Suprapubic skin (tissue), 4 donors: Measurements from ENCODE around the gene SH3GL1. TPM values are rescaled to one million over a fixed set of nuclear protein-coding genes. Genes with fewer than 3 reads are reported as not detected.

Experiments
- DNase-seq, 2 donors: peaks; one replicate each; pipeline ENCODE4 v3.0.0-alpha.2; 2019; ENCODE audit warnings: low spot score in 2 of 2
- H3K27ac ChIP-seq: fragments of 200-600 bp; sonication (generic); one replicate; pipeline ENCODE4 v1.5.1; 2019
- H3K27me3 ChIP-seq: fragments of 200-600 bp; sonication (generic); one replicate; pipeline ENCODE4 v1.5.1; 2019
- H3K36me3 ChIP-seq: fragments of 200-600 bp; sonication (generic); one replicate; pipeline ENCODE4 v1.5.1; 2019
- H3K4me1 ChIP-seq: fragments of 200-600 bp; sonication (generic); one replicate; pipeline ENCODE4 v1.5.1; 2019
- H3K4me3 ChIP-seq: fragments of 200-600 bp; sonication (generic); one replicate; pipeline ENCODE4 v1.5.1; 2019; ENCODE audit warnings: mild to moderate bottlenecking
- H3K9me3 ChIP-seq: fragments of 200-600 bp; sonication (generic); one replicate; pipeline ENCODE4 v1.5.1; 2019
- EP300 ChIP-seq: sonication (generic); formaldehyde crosslinking; IDR thresholded peaks from one replicate; pipeline ENCODE4 v1.6.1; 2017; ENCODE audit warnings: antibody characterized with exemption
- POLR2A ChIP-seq, 2 donors: fragments of 450-650 bp; IDR thresholded peaks; one replicate each; pipeline ENCODE4 v1.6.1; 2017; ENCODE audit warnings: antibody characterized with exemption in 2 of 2, mild to moderate bottlenecking in 2 of 2, moderate library complexity in 2 of 2
- POLR2AphosphoS5 ChIP-seq, 3 donors: sonication (generic); formaldehyde crosslinking; IDR thresholded peaks; one replicate each; pipeline ENCODE4 v1.6.1; 2017; ENCODE audit warnings: antibody characterized with exemption in 3 of 3
- WGBS: methylation state at CpG from one replicate; pipeline ENCODE4 v1.1.5; 2018; 5-methylcytosine and 5-hydroxymethylcytosine counted together
- total RNA-seq, 4 donors: library from RNA; depleted of rRNA; stranded (reverse); fragments of >200 nt; gene quantifications; one replicate each; pipeline ENCODE4 v1.1.0, GENCODE V29; 2016
- TF ChIP-seq, protein P1 (sequence below), 2 donors: fragments of 200-600 bp in 1 of 2; fragments of 450-650 bp in 1 of 2; sonication (generic) in 1 of 2; IDR thresholded peaks; one replicate each; pipeline ENCODE4 v1.5.1; 2016 to 2019; ENCODE audit warnings: antibody characterized with exemption in 2 of 2, mild to moderate bottlenecking in 1 of 2, moderate library complexity in 1 of 2

SH3GL1 gene
- total RNA-seq, 4 donors from 2014 or later: 67.0 to 103 (median 81.0) TPM

DNA sequence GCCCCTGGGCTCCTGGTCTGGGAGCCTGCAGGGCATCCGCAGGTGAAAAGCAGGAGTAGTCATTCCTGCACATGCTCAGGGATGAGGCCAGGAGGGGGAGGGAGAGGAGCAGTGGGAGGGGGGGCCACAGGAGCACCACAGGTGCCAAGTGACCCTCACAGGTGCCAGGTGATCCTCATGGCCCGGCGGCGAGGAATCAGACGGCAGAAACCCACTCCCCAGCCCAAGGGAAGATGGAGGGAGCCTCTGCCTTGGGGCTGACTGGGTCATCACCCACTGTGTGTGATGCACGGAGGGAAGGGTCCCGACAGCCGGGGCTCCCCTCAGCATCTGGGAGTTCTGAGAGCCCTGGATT is 27.4 kb downstream of the SH3GL1 start:
- TF ChIP-seq POLR2AphosphoS5 (IDR thresholded peaks at IDR 0.05): no peak
- no peak for TF ChIP-seq EP300
- TF ChIP-seq POLR2A (IDR thresholded peaks at IDR 0.05): no peak
- TF ChIP-seq, protein P1, sequence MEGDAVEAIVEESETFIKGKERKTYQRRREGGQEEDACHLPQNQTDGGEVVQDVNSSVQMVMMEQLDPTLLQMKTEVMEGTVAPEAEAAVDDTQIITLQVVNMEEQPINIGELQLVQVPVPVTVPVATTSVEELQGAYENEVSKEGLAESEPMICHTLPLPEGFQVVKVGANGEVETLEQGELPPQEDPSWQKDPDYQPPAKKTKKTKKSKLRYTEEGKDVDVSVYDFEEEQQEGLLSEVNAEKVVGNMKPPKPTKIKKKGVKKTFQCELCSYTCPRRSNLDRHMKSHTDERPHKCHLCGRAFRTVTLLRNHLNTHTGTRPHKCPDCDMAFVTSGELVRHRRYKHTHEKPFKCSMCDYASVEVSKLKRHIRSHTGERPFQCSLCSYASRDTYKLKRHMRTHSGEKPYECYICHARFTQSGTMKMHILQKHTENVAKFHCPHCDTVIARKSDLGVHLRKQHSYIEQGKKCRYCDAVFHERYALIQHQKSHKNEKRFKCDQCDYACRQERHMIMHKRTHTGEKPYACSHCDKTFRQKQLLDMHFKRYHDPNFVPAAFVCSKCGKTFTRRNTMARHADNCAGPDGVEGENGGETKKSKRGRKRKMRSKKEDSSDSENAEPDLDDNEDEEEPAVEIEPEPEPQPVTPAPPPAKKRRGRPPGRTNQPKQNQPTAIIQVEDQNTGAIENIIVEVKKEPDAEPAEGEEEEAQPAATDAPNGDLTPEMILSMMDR (IDR thresholded peaks at IDR 0.05): no peak
- Histone ChIP-seq H3K27me3 (no peaks in the 10 kb centered on the region), H3K4me3 (no peak overlapping the region), H3K27ac (peak overlapping the region; percentile 93), H3K4me1 (peaks cover 100% of the 10 kb centered on the region), H3K36me3 (no peaks in the 10 kb centered on the region), H3K9me3 (no peaks in the 10 kb centered on the region)
- 40% methylated on average over 1 of the region's 8 CpGs for WGBS
- DNase-seq: peak in 1 of 2 donors; percentile 60

DNA sequence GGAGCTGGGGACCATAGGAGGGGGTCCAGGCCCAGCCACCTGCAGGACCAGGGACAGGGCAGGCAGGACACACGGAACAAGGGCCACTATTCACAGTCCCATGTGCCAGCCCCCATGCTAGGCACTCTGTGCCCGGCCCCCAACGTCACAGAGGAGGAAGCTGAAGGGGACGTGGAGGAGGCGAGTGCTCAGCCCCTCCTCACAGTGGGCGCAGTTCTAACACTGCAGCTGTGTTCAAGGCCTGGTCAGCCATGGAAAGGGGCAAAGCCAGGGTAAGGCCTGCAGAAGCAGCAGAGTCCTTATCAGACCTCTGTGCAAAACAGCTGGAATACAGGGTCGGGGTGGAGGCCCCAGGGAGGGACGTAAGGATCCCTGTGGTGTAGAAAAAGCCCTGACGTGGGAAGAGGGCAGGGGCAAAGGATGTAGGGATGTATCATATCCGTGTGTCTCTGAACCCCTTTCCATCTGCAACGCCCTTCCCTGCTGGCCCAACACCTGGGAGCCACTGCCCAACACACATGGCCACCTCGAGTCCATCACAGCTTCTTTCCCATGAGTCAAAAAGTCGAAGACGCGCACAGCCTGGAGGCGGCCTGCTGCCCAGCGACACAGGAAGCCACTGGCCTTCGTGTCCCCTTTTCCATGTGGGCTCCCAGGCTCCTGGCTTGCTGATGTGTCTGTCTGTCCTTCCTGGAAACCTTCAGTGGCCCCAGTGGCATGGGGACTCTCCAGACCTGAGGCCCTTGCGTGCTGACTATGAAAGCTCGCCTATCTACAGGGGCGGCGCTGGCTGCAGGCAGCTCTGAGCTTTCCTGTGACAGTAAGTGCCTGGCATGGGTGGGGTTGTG is 28.0 kb downstream of the SH3GL1 start:
- peaks cover 100% of the 10 kb centered on the region for H3K4me1 ChIP-seq
- H3K27ac ChIP-seq: peak overlapping the region; percentile 93
- no peak for DNase-seq
- H3K9me3 ChIP-seq: no peaks in the 10 kb centered on the region
- TF ChIP-seq, protein P1 (IDR thresholded peaks at IDR 0.05): no peak
- TF ChIP-seq EP300 (no peak), POLR2AphosphoS5 (IDR thresholded peaks at IDR 0.05) (no peak), POLR2A (IDR thresholded peaks at IDR 0.05) (no peak)
- H3K4me3 ChIP-seq: no peak overlapping the region
- no peaks in the 10 kb centered on the region for H3K36me3 ChIP-seq
- WGBS: 84% methylated on average over 16 of the region's 22 CpGs
- H3K27me3 ChIP-seq: no peaks in the 10 kb centered on the region

DNA sequence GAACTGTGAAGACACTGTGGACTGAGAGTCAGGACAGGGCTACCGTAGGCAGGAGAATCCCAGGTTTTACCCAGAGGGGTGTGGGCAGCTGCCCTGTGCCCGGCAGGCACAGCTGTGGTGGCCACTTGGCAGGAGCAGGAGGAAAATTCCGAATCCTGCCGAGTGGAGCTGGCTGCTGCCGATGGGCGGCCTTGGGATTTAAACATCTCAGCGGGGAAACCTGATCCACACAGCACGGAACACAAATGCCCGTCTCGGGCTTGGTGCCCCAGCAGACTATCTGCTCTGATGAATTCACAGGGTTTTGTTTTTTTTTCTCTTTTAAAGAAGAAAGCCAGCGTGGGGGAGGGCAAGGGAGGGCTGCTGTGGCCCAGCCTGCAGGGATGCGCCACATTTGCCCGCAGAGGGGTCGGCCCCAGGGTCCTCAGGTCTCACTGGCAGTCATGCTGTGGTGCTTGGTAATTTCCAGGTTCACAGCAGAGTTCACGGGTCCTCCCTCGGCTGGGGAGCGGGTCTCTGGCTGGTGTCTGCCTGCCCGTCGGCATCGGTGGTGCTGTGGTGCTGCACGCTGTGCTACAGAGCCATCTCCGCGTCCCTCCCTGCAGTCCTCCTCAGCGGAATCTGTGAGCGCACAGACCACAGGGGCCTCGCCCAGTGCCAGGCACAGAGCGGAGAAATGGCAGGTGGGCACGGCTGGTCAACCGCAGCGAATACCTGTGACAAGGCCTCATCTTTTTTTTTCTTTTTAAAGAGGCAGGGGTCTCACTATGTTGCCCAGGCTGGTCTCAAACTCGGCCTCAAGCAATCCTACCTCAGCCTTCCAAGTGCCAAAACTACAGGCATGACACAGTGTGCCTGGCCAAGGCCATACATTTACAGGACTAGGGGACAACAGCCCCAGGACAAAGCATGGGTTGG is 28.8 kb downstream of the SH3GL1 start:
- no peak for TF ChIP-seq POLR2AphosphoS5 (IDR thresholded peaks at IDR 0.05)
- WGBS: 82% methylated on average over 31 of the region's 31 CpGs
- Histone ChIP-seq H3K4me1 (peaks cover 95% of the 10 kb centered on the region), H3K4me3 (no peak overlapping the region), H3K27ac (peak overlapping the region; percentile 20), H3K36me3 (peaks cover 1% of the 10 kb centered on the region), H3K9me3 (no peaks in the 10 kb centered on the region), H3K27me3 (no peaks in the 10 kb centered on the region)
- DNase-seq: no peak

DNA sequence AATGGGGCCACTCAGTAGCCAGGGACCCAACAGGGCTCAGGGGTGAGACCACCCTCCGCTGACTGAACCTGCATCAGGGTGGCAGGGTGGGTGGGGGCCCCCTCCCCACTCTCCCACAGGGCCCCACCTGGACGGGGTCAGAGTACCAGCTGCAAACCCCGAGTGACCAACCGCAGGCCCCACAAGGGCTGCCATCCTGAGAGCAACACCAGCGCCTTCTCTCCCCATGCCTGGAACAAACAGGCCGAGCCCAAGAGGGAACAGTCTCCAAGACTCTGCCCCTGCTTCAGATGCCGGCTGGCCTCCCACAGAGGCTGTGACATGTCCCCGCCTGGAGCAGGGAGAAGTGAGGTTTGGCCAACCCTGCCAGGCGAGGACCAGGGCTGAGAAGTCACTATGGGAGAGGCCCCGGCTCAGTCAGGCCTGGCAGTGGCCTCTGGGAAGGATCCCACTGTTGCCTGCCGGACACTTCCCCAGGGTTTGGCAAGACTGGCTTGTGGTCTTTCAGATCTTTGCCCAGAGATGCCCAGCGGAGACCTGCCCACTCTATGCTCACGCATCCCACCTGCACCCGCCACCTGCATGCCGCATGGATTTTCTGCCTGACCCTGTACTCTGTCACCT is 29.8 kb downstream of the SH3GL1 start:
- H3K27ac ChIP-seq: peak overlapping the region; percentile 84
- H3K4me3 ChIP-seq: peak overlapping the region; percentile 38
- peaks cover 85% of the 10 kb centered on the region for H3K4me1 ChIP-seq
- H3K9me3 ChIP-seq: no peaks in the 10 kb centered on the region
- TF ChIP-seq, protein P1 (IDR thresholded peaks at IDR 0.05): no peak
- TF ChIP-seq POLR2A (IDR thresholded peaks at IDR 0.05): no peak
- 68% methylated on average over 7 of the region's 15 CpGs for WGBS
- H3K27me3 ChIP-seq: no peaks in the 10 kb centered on the region
- peak in 1 of 2 donors; percentile 63 for DNase-seq
- peaks cover 11% of the 10 kb centered on the region for H3K36me3 ChIP-seq

DNA sequence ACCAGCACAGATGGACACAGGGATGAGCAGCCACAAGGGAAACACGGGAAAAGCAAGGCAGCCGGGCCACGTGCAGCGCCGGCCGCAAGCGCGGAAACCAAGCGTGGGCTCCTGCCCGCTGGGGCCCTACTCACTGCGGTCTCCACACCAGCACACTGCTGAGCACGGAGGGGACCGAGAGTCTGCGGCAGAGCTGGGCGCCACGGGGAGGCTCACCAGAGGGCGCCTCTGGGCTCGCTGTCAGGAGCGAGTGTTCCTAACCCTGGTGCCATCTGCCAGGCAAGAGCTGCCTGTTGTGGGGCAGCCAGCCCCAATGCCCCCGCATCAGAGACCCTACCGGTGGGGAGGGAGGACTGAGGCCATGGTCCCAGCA is 30.5 kb downstream of the SH3GL1 start:
- no CpG with 5 or more reads among the region's 21 CpGs for WGBS
- TF ChIP-seq, protein P1 (IDR thresholded peaks at IDR 0.05): peak in 1 of 2 donors; percentile 36
- no peak for TF ChIP-seq POLR2A (IDR thresholded peaks at IDR 0.05)
- peak in 1 of 2 donors; percentile 70 for DNase-seq
- Histone ChIP-seq H3K27ac (peak overlapping the region; percentile 84), H3K36me3 (peaks cover 18% of the 10 kb centered on the region), H3K27me3 (no peaks in the 10 kb centered on the region), H3K4me1 (peaks cover 79% of the 10 kb centered on the region), H3K4me3 (peak overlapping the region; percentile 38), H3K9me3 (no peaks in the 10 kb centered on the region)
